Loucy (cell line): Measurements from ENCODE around the gene PPP1R16B.

ENCODE experiments used
- CTCF ChIP-seq: fragments of 200-600 bp; sonication (generic); conservative IDR thresholded peaks from 2 replicates; pipeline ENCODE4 v1.5.1; 2014; ENCODE audit warnings: mild to moderate bottlenecking, antibody characterized with exemption, low read length
- EZH2phosphoT487 ChIP-seq: fragments of 200-600 bp; IDR thresholded peaks from 2 replicates; pipeline ENCODE4 v1.6.1; 2018; ENCODE audit warnings: antibody characterized with exemption, mild to moderate bottlenecking, moderate library complexity, borderline replicate concordance

DNA sequence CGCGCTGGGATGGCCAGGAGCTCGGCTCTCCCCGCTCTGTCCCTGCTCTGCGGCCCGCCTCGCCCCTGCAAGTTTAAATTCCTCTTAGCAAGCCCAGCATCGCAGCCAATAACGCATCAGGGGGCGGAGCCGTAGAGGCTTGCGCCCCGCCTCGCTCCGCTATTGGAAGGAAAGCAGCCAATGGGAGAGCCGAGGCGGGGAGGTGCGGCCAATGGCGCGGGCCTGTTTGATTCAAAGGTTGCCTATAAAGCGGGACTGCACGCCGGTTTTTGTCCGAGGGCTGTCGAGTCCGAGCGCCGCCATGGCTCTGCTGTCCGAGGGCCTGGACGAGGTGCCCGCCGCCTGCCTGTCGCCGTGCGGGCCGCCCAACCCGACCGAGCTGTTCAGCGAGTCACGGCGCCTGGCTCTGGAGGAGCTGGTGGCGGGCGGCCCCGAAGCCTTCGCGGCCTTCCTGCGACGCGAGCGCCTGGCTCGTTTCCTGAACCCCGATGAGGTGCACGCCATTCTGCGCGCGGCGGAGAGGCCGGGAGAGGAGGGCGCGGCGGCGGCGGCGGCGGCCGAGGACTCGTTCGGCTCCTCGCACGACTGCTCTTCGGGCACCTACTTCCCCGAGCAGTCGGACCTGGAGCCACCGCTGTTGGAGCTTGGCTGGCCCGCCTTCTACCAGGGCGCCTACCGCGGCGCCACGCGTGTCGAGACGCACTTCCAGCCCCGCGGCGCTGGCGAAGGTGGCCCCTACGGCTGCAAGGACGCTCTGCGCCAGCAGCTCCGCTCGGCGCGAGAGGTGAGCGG is 120.8 kb downstream of the PPP1R16B start, which contains the start of gene FAM83D:
- no peak for TF ChIP-seq CTCF
- TF ChIP-seq EZH2phosphoT487 = no peak
